HepG2 (cell line): ENCODE data around the gene ZBTB32. TPM values are rescaled to one million over a fixed set of nuclear protein-coding genes. Genes with fewer than 3 reads are reported as not detected.
A peak's percentile ranks its signal among the peaks of the same experiment; 100 is the strongest.

Experiments used
- CBX5 ChIP-seq: sonication (generic); formaldehyde crosslinking; IDR thresholded peaks from 2 replicates; pipeline ENCODE4 v1.4.0; 2020; ENCODE audit warnings: missing genetic modification reagents, borderline replicate concordance
- CHD4 ChIP-seq: fragments of 200-600 bp; sonication (generic); IDR thresholded peaks from 2 replicates; pipeline ENCODE4 v1.7.0; 2017; ENCODE audit warnings: mild to moderate bottlenecking, low read length, borderline replicate concordance
- EEA1 ChIP-seq: sonication (generic); formaldehyde crosslinking; IDR thresholded peaks from 2 replicates; pipeline ENCODE4 v1.5.1; 2020; ENCODE audit warnings: mild to moderate bottlenecking, missing genetic modification reagents, borderline replicate concordance
- FOXA1 ChIP-seq, 2 experiments: fragments of 450-650 bp in 1 of 2; sonication (generic) in 1 of 2; formaldehyde crosslinking in 1 of 2; IDR thresholded peaks; 2 replicates each; pipeline versions ENCODE4 v1.4.0 to v1.6.1; 2016 to 2020; ENCODE audit warnings: missing genetic modification reagents in 1 of 2
- FOXJ3 ChIP-seq: sonication (generic); formaldehyde crosslinking; IDR thresholded peaks from 2 replicates; pipeline ENCODE4 v1.4.0; 2020; ENCODE audit warnings: missing genetic modification reagents, mild to moderate bottlenecking, borderline replicate concordance
- HOXD1 ChIP-seq: sonication (generic); formaldehyde crosslinking; IDR thresholded peaks from 2 replicates; pipeline ENCODE4 v1.5.0; 2020; ENCODE audit warnings: missing genetic modification reagents
- JARID2 ChIP-seq: sonication (generic); formaldehyde crosslinking; IDR thresholded peaks from 2 replicates; pipeline ENCODE4 v1.8.1; 2023; ENCODE audit warnings: missing genetic modification reagents, inconsistent platforms; ENCODE audit not compliant: insufficient replicate concordance
- JUNB ChIP-seq: sonication (generic); formaldehyde crosslinking; IDR thresholded peaks from 2 replicates; pipeline ENCODE4 v1.8.0; 2022; ENCODE audit warnings: missing genetic modification reagents, mild to moderate bottlenecking, borderline replicate concordance
- KDM2A ChIP-seq: sonication (generic); formaldehyde crosslinking; IDR thresholded peaks from 2 replicates; pipeline ENCODE4 v1.4.0; 2020; ENCODE audit warnings: low read depth, missing genetic modification reagents, borderline replicate concordance
- NR2F6 ChIP-seq, 2 experiments: IDR thresholded peaks; 2 replicates each; pipeline ENCODE4 v1.6.1; 2016; ENCODE audit warnings: antibody characterized with exemption in 1 of 2, mild to moderate bottlenecking in 1 of 2
- RFXAP ChIP-seq: sonication (generic); formaldehyde crosslinking; IDR thresholded peaks from 2 replicates; pipeline ENCODE4 v1.4.0; 2020; ENCODE audit warnings: missing genetic modification reagents, borderline replicate concordance
- SAP130 ChIP-seq: IDR thresholded peaks from 2 replicates; pipeline ENCODE4 v1.6.1; 2016; ENCODE audit warnings: low read depth
- STAG1 ChIP-seq: sonication (generic); formaldehyde crosslinking; IDR thresholded peaks from 2 replicates; pipeline ENCODE4 v1.4.0; 2020; ENCODE audit warnings: missing genetic modification reagents
- ZBTB7B ChIP-seq: sonication (generic); formaldehyde crosslinking; IDR thresholded peaks from 2 replicates; pipeline ENCODE4 v1.4.0; 2020; ENCODE audit warnings: missing genetic modification reagents
- ZFAT ChIP-seq: sonication (generic); formaldehyde crosslinking; conservative IDR thresholded peaks from 2 replicates; pipeline ENCODE4 v1.8.1; 2023; ENCODE audit warnings: missing genetic modification reagents, inconsistent platforms
- ZFP82 ChIP-seq: sonication (generic); formaldehyde crosslinking; IDR thresholded peaks from 2 replicates; pipeline ENCODE4 v1.5.1; 2020; ENCODE audit warnings: mild to moderate bottlenecking, missing genetic modification reagents, borderline replicate concordance
- ZFYVE20 ChIP-seq: sonication (generic); formaldehyde crosslinking; IDR thresholded peaks from 2 replicates; pipeline ENCODE4 v1.8.0; 2023; ENCODE audit warnings: low read depth, mild to moderate bottlenecking, moderate library complexity, missing genetic modification reagents, borderline replicate concordance
- ZNF264 ChIP-seq: sonication (generic); formaldehyde crosslinking; IDR thresholded peaks from 2 replicates; pipeline ENCODE4 v1.4.0; 2020; ENCODE audit warnings: missing genetic modification reagents
- ZNF343 ChIP-seq: sonication (generic); formaldehyde crosslinking; IDR thresholded peaks from 2 replicates; pipeline ENCODE4 v1.4.0; 2020; ENCODE audit warnings: mild to moderate bottlenecking, missing genetic modification reagents
- ZNF44 ChIP-seq: sonication (generic); formaldehyde crosslinking; IDR thresholded peaks from 2 replicates; pipeline ENCODE4 v1.5.1; 2020; ENCODE audit warnings: mild to moderate bottlenecking, missing genetic modification reagents
- ZNF510 ChIP-seq: sonication (generic); formaldehyde crosslinking; IDR thresholded peaks from 2 replicates; pipeline ENCODE4 v1.4.0; 2020; ENCODE audit warnings: low read depth, mild to moderate bottlenecking, missing genetic modification reagents
- ZNF619 ChIP-seq: sonication (generic); formaldehyde crosslinking; IDR thresholded peaks from 2 replicates; pipeline ENCODE4 v1.4.0; 2020; ENCODE audit warnings: mild to moderate bottlenecking, missing genetic modification reagents
- ZNF7 ChIP-seq: IDR thresholded peaks from 2 replicates; pipeline ENCODE4 v1.6.1; 2016; ENCODE audit warnings: missing biosample characterization, missing genetic modification reagents
- polyA plus RNA-seq, 8 experiments: library from polyadenylated mRNA; depleted of rRNA in 3 of 8; stranded (reverse) in 7 of 8; unstranded in 1 of 8; fragments of >200 nt; fragmentation: Illumina TruSeq in 4 of 8; extraction: Trizol in 4 of 8; gene quantifications; 2 replicates each; pipeline versions ENCODE4 v1.2.1 to v1.2.3, GENCODE V29; 2011 to 2016; ENCODE audit warnings: low read depth in 4 of 8, missing spikeins in 1 of 8, mixed read lengths in 1 of 8; ENCODE audit not compliant: insufficient read depth in 1 of 8
- total RNA-seq, 5 experiments: library from RNA; depleted of rRNA; stranded (reverse); fragments of >200 nt; fragmentation: Illumina TruSeq; extraction: Trizol; gene quantifications; 2 replicates each; pipeline ENCODE4 v1.2.3, GENCODE V29; 2016; ENCODE audit warnings: low read depth in 1 of 5
- TF ChIP-seq, protein P1 (sequence below): fragments of 450-650 bp; IDR thresholded peaks from 2 replicates; pipeline ENCODE4 v1.6.1; 2016
- TF ChIP-seq, protein P2 (sequence below): sonication (generic); formaldehyde crosslinking; IDR thresholded peaks from 2 replicates; pipeline ENCODE4 v1.9.0; 2021; ENCODE audit warnings: missing genetic modification reagents, borderline replicate concordance
- TF ChIP-seq, protein P3 (sequence below): sonication (generic); formaldehyde crosslinking; IDR thresholded peaks from 2 replicates; pipeline ENCODE4 v1.5.0; 2020; ENCODE audit warnings: missing genetic modification reagents, mild to moderate bottlenecking, borderline replicate concordance

ZBTB32 gene
- total and polyA plus RNA-seq, 2 of the 13 experiments (the other 11 are each of a cell fraction or from before 2014, with no cell fraction given), result not detected

DNA sequence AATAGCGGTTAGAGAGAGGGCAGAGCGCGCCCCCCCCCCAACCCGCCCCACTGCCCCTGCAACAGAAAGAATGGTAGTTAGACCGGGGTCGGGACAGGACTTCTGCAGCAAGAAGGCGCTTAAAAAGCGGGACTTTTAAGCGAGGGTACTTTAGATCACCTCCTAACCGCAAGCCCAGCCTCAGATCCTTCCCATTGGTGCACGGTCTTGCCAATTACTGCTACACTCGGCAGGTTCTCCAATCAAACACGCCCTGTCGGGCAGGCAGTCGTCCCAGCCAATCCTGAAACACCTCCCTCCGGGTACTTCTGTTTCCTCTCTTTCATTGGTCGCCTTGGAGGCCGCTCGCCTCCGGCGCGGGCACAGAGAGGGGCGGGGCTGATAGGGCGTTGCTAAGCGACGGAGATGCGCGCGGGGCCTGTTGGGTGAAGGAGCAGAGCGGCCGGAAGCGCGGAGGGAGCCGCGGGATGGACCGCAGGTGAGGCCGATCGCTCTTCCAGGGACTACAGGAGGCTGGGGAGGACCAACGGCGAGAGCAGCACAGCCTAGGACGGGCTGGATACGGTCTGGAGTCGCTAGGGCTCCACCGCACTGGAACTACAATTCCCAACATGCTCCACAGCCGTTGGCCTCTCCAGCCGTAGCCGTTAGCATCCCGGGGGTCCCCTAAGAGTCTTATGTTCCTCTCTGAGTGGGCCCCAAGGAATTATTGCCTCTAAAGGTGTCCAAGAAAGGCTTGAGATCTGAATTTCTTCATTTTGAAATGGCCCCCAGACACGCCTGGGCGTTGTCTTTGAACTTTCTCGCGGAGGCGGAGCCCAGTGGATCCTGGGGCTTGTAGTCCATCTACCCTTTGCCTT, 53.6 kb downstream of the ZBTB32 start, which contains the start of gene PROSER3 (continued):
- TF ChIP-seq STAG1 (CRISPR knock-in tag) (no peak), ZFYVE20 (CRISPR knock-in tag) (no peak), CHD4 (no peak), EEA1 (CRISPR knock-in tag) (peak; percentile 70; the same call in 1 of the 2 replicates), RFXAP (peak; percentile 64), ZFAT (CRISPR knock-in tag) (no peak), FOXJ3 (CRISPR knock-in tag) (no peak), ZNF7 (CRISPR knock-in tag) (no peak), ZNF264 (CRISPR knock-in tag) (0 out of 2 replicates have a peak, but pooled peaks have one; percentile 31), ZNF44 (CRISPR knock-in tag) (no peak), CBX5 (CRISPR knock-in tag) (no peak), JUNB (no peak), HOXD1 (CRISPR knock-in tag) (no peak; the same call in 1 of the 2 replicates), SAP130 (CRISPR knock-in tag) (peak; percentile 87), FOXA1 (IDR thresholded peaks at IDR 0.05) (no peak), FOXA1 (CRISPR knock-in tag; IDR thresholded peaks at IDR 0.05) (no peak), ZNF510 (0 out of 2 replicates have a peak, but pooled peaks have one; percentile 29), ZNF343 (CRISPR knock-in tag) (no peak), ZBTB7B (CRISPR knock-in tag) (no peak), JARID2 (CRISPR knock-in tag) (no peak), ZNF619 (no peak), NR2F6 (IDR thresholded peaks at IDR 0.05) (no peak), NR2F6 (CRISPR knock-in tag; IDR thresholded peaks at IDR 0.05) (no peak), ZFP82 (CRISPR knock-in tag) (no peak), KDM2A (CRISPR knock-in tag) (peak; percentile 69)
- TF ChIP-seq, protein P1, sequence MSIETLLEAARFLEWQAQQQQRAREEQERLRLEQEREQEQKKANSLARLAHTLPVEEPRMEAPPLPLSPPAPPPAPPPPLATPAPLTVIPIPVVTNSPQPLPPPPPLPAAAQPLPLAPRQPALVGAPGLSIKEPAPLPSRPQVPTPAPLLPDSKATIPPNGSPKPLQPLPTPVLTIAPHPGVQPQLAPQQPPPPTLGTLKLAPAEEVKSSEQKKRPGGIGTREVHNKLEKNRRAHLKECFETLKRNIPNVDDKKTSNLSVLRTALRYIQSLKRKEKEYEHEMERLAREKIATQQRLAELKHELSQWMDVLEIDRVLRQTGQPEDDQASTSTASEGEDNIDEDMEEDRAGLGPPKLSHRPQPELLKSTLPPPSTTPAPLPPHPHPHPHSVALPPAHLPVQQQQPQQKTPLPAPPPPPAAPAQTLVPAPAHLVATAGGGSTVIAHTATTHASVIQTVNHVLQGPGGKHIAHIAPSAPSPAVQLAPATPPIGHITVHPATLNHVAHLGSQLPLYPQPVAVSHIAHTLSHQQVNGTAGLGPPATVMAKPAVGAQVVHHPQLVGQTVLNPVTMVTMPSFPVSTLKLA, result 0 out of 2 replicates have a peak, but pooled peaks have one; percentile 12
- TF ChIP-seq, protein P2, sequence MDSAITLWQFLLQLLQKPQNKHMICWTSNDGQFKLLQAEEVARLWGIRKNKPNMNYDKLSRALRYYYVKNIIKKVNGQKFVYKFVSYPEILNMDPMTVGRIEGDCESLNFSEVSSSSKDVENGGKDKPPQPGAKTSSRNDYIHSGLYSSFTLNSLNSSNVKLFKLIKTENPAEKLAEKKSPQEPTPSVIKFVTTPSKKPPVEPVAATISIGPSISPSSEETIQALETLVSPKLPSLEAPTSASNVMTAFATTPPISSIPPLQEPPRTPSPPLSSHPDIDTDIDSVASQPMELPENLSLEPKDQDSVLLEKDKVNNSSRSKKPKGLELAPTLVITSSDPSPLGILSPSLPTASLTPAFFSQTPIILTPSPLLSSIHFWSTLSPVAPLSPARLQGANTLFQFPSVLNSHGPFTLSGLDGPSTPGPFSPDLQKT, result peak; percentile 61; the same call in 1 of the 2 replicates
- TF ChIP-seq, protein P3, sequence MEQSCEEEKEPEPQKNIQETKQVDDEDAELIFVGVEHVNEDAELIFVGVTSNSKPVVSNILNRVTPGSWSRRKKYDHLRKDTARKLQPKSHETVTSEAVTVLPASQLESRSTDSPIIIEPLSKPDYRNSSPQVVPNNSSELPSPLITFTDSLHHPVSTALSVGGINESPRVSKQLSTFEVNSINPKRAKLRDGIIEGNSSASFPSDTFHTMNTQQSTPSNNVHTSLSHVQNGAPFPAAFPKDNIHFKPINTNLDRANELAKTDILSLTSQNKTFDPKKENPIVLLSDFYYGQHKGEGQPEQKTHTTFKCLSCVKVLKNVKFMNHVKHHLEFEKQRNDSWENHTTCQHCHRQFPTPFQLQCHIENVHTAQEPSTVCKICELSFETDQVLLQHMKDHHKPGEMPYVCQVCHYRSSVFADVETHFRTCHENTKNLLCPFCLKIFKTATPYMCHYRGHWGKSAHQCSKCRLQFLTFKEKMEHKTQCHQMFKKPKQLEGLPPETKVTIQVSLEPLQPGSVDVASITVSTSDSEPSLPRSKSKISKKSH, result peak; percentile 76; the same call in 1 of the 2 replicates
